Effector memory CD4-positive, alpha-beta T cell (primary cell): Measurements from ENCODE around the gene FZD10.

Experiments
- DNase-seq, 3 donors: peaks; one replicate each; pipeline ENCODE4 v3.0.0-alpha.2; 2020
- H3K27ac ChIP-seq: 2 replicates; pipeline ENCODE4 v1.7.0; 2013; ENCODE audit warnings: mild to moderate bottlenecking, low read length, moderate library complexity; ENCODE audit not compliant: insufficient read depth, poor library complexity, severe bottlenecking
- H3K27me3 ChIP-seq: replicated peaks from 2 replicates; pipeline ENCODE4 v1.7.0; 2013; ENCODE audit warnings: mild to moderate bottlenecking, low read length; ENCODE audit not compliant: insufficient read depth, control insufficient read depth, poor library complexity, severe bottlenecking
- H3K36me3 ChIP-seq: 2 replicates; pipeline ENCODE4 v1.7.0; 2013; ENCODE audit warnings: mild to moderate bottlenecking, low read length, moderate library complexity; ENCODE audit not compliant: control insufficient read depth, insufficient read depth
- H3K4me1 ChIP-seq: 2 replicates; pipeline ENCODE4 v1.7.0; 2013; ENCODE audit warnings: low read length, mild to moderate bottlenecking; ENCODE audit not compliant: control insufficient read depth, insufficient read depth, poor library complexity, severe bottlenecking
- H3K4me3 ChIP-seq: 2 replicates; pipeline ENCODE4 v1.7.0; 2013; ENCODE audit warnings: low read length, low read depth, mild to moderate bottlenecking; ENCODE audit not compliant: insufficient read depth, poor library complexity, severe bottlenecking
- H3K9me3 ChIP-seq: 2 replicates; pipeline ENCODE4 v1.7.0; 2013; ENCODE audit warnings: mild to moderate bottlenecking, low read length, moderate library complexity; ENCODE audit not compliant: control insufficient read depth

FZD10 gene

DNA sequence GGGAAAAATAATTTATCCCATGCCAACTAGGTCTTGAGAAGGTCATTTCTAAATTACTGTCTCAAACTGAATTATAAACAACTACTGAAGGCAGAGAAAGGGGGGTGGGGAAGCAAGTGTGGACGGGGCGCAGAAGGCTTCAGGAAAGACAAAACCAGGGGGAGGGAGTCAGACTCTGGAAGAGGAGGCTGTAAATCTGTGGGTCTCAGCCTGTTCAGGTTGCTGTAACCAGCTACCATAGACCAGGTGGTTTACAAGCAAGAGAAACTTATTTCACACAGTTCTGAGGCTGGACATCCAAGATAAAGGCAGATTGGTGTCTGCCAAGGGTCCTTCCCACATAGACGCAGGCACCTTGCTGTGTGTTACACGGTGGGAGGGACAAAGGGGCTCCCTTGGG, 39.9 kb upstream of the FZD10 start:
- no peak for DNase-seq
- Histone ChIP-seq H3K27me3 (no peaks in the 10 kb centered on the region), H3K9me3 (no peaks in the 10 kb centered on the region), H3K4me1 (no peaks in the 10 kb centered on the region), H3K4me3 (no peak overlapping the region), H3K27ac (no peak overlapping the region), H3K36me3 (no peaks in the 10 kb centered on the region)

DNA sequence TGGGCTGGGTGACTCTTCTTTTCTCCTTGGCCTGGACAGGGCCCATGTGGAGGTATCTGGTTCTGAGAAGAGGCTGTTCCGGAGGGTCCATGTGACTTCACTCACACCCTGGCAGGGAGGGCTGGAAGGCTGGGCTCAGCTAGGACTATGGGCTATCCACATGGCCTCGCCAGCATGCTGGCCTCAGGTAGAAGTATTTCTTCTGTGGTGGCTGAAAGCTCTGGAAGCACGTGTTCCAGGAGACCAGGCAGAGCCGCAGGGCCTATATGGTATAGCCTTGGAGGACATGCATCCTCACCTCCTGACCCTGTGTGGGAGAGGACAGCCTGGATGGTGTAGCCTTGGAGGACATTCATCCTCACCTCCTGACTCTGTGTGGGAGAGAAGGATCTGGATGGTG, 38.2 kb upstream of the FZD10 start:
- no peak for DNase-seq
- Histone ChIP-seq H3K4me3 (no peak overlapping the region), H3K9me3 (no peaks in the 10 kb centered on the region), H3K4me1 (no peaks in the 10 kb centered on the region), H3K36me3 (no peaks in the 10 kb centered on the region), H3K27ac (no peak overlapping the region), H3K27me3 (no peaks in the 10 kb centered on the region)

DNA sequence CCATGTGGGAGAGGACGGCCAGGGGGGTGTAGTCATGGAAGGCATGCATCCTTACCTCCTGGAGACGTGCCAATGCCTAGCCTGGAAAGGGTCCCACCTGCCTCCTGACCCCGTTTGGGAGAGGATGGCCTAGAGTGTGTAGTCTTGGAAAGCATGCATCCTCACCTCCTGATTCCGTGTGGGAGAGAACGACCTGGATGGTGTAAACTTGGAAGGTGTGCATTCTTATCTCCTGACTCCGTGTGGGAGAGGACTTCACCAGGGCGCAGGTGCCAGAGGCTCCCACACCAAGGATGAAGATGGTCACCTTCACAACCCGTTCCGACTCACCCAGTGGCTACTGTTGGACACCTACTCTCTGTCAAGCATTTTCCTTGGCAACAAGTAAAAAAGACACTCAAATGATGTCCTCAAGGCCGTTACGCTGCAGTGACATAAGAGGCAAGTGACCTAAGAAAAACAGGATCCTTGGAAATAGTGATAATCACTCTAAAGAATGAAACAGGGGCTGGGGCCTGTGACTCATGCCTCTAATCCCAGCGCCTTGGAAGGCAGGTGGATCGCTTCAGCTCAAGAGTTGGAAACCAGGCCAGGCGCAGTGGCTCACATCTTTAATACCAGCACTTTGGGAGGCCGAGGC, 37.5 kb upstream of the FZD10 start:
- H3K9me3 ChIP-seq, result no peaks in the 10 kb centered on the region
- no peak for DNase-seq
- no peaks in the 10 kb centered on the region for H3K36me3 ChIP-seq
- H3K27ac ChIP-seq, result no peak overlapping the region
- no peaks in the 10 kb centered on the region for H3K27me3 ChIP-seq
- H3K4me1 ChIP-seq, result no peaks in the 10 kb centered on the region
- no peak overlapping the region for H3K4me3 ChIP-seq

DNA sequence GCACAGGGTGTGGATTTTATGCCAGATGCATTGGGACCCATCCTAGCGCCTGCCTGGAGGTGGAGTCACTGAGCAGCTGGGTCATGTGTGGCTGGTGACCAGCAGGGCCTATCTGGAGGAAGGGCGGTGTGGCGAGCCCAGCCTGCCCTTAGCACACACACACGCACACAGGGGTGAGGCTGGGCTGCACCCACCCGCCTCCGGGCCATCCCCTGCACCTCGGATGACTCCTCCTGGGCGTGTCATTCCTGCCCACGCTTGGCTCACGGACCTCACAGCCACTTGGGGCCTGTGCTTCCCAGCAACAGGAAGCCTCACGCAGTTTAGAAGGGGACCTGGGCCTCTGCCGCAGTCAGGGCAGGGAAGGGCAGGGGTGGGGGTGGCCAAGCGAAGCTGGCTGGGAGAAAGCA, 36.2 kb upstream of the FZD10 start:
- H3K27me3 ChIP-seq, result no peaks in the 10 kb centered on the region
- H3K36me3 ChIP-seq, result no peaks in the 10 kb centered on the region
- no peak overlapping the region for H3K27ac ChIP-seq
- no peaks in the 10 kb centered on the region for H3K4me1 ChIP-seq
- no peak for DNase-seq
- H3K9me3 ChIP-seq, result no peaks in the 10 kb centered on the region
- no peak overlapping the region for H3K4me3 ChIP-seq

DNA sequence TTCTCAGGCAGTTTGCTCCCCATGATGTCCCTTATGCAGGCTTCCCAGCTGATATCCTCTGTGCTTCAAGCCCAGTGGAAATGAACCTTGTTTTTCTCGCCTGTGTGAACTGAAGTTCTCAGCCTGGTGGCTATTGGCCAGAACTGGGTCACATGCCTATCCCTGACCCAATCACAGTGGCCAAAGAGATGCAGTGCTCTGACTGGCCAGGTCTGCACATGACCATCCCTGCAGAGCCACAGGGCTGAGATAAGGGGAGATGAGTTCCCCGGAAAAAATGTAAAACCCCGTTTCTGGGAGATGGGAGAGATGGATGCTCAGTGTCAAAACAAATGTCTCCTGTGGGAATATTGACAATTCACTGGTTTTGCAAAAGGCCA, 34.7 kb upstream of the FZD10 start:
- Histone ChIP-seq H3K4me1 (no peaks in the 10 kb centered on the region), H3K27ac (no peak overlapping the region), H3K27me3 (no peaks in the 10 kb centered on the region), H3K36me3 (no peaks in the 10 kb centered on the region), H3K9me3 (no peaks in the 10 kb centered on the region), H3K4me3 (no peak overlapping the region)
- DNase-seq, result no peak

DNA sequence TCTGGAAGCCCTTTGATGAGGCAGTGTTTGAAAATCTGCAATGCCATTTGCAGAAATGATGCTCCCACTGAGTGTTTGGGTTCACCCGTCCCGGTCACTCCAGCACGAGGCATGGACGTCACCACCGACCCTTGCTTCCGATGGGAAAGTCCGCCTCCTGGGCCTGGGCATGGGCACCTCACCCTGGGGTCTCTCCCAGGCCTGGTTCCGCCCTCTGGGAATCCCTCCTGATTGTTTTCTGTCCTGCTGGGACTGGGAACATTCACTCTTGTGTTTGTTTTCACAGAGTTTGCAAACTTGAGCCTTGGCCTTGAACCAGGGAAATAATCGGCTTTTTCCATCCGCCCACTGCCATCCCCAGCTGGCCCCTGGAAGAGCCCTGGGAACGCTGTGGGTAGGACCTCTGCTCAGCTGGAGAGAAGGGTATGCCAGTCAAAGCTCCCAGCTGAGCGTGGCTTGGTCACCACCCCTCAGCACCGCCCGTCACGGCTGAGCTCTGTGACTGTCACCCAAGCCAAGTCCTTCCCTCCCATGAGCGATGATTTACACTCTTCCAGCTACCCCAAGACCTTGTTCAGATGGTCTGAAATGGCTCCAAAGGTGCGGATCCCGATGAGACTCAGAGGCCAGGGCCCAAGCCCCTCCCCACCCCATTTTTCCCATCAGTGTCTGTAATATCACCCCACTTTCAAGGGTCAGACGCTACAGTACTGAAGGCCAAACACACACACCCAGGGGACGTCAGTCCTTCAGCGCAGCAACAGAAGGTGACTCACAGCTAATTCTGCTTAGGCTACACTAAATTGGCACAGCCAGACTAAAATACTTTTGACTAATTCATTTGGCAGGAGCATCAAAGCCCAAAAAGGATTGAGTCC, 34.1 kb upstream of the FZD10 start:
- no peaks in the 10 kb centered on the region for H3K4me1 ChIP-seq
- no peak for DNase-seq
- no peaks in the 10 kb centered on the region for H3K9me3 ChIP-seq
- no peaks in the 10 kb centered on the region for H3K36me3 ChIP-seq
- no peak overlapping the region for H3K4me3 ChIP-seq
- no peaks in the 10 kb centered on the region for H3K27me3 ChIP-seq
- no peak overlapping the region for H3K27ac ChIP-seq

DNA sequence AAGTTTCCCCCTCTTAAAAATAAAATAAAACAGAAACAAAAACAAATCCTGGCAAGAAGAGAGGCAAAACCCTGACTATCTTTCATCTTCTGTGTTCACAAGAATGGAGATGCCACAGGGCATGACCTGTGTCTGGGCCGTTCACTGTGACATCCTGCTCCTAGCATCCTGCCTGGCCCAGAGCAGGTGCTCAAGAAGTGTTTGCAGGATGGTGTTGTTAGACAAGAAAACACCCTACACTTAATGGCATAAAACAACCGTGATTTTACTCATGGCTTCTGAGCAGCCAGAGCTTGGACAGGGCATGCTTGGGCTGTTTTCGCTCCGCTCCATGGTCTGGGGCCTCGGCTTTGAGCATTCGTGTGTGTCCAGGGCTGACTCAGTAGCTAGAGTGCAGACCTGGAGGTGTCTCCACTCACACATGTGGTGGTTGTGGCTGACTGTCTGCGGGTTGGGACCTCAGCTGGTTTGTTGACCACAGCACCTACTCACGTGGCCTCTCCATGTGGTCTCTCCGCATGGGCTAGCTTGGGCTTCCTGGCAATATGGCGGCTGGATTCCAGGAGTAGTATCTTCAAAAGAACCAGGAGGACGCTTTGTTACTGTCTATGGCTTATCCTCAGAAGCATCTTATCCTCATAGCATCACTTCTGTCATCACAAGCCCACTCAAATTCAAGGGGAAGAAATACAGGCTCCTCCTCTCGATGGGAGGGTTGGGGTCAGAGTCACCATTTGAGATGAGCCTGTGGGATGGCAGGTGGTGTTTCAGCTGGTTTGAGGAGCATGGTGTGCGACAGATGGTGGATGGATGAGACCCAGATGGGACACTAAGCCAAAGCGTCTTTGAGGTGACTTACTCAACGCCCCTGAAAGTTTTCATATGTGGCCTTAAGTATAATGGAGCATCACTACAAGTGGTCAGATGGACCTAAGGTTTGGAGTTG, 33.2 kb upstream of the FZD10 start:
- Histone ChIP-seq H3K27ac (no peak overlapping the region), H3K9me3 (no peaks in the 10 kb centered on the region), H3K4me3 (no peak overlapping the region), H3K36me3 (no peaks in the 10 kb centered on the region), H3K27me3 (no peaks in the 10 kb centered on the region), H3K4me1 (no peaks in the 10 kb centered on the region)
- no peak for DNase-seq

DNA sequence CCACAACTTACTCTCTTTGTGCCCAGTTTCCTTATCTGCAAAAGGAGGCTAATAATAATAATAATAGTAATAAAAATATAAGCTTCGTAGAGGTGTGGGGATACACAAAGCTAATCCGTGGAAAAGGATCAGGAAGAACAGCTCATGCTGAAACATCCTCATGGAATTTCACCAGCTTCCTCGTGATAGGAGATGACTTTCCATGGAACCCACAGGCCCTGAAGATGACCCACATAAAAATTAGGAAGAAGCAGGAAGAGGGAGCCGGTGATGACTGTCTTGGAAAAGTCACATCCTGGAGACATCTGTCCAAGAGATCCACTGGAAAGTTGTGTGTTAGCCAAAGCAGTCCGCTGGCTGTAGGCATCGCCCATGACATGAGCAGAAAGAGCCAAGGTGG, 31.9 kb upstream of the FZD10 start:
- no peak overlapping the region for H3K4me3 ChIP-seq
- H3K27me3 ChIP-seq, result no peaks in the 10 kb centered on the region
- no peak for DNase-seq

DNA sequence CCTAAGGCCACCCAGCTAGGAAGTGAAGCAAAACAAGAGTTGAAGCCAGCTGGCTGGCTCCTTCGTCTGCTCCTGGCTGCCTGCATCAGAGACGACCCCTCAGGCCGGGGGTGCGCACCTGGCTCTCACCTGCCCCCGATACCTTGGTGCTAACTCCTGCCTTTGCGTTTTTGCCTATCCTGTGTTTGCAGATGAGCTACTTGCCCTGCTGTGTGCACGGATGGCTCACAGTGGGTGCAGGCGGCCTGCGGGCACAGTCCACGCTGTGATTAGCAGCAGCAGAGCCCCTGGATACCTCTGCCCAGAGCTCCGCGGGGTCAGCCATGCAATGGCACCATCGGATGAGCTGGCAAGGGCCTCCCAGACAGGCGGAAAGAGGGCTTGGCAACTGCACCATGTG, 31.2 kb upstream of the FZD10 start:
- Histone ChIP-seq H3K9me3 (no peaks in the 10 kb centered on the region), H3K27me3 (no peaks in the 10 kb centered on the region), H3K4me1 (no peaks in the 10 kb centered on the region), H3K36me3 (no peaks in the 10 kb centered on the region), H3K27ac (no peak overlapping the region), H3K4me3 (no peak overlapping the region)
- no peak for DNase-seq

More for the DNA sequence above, 31.9 kb upstream of the FZD10 start:
- H3K4me1 ChIP-seq, result no peaks in the 10 kb centered on the region
- no peaks in the 10 kb centered on the region for H3K36me3 ChIP-seq
- no peak overlapping the region for H3K27ac ChIP-seq
- H3K9me3 ChIP-seq, result no peaks in the 10 kb centered on the region
